GM18873 (cell line): ENCODE results near the gene KRTAP5-8.
"Not testable (repeated sequence)": the region's sequence is repeated elsewhere in the genome, so short reads cannot be mapped to it uniquely, and the experiment has no call there.

Source experiments
- ATAC-seq: cut with Tn5 transposase; IDR thresholded peaks from one replicate; pipeline ENCODE4 v1.9.1; 2021; ENCODE audit warnings: mild to moderate bottlenecking, moderate library complexity, moderate number of reproducible peaks; ENCODE audit not compliant: unreplicated experiment, low FRiP score

Gene KRTAP5-8, protein sequence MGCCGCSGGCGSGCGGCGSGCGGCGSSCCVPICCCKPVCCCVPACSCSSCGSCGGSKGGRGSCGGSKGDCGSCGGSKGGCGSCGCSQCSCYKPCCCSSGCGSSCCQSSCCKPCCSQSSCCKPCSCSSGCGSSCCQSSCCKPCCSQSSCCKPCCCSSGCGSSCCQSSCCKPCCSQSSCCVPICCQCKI

DNA sequence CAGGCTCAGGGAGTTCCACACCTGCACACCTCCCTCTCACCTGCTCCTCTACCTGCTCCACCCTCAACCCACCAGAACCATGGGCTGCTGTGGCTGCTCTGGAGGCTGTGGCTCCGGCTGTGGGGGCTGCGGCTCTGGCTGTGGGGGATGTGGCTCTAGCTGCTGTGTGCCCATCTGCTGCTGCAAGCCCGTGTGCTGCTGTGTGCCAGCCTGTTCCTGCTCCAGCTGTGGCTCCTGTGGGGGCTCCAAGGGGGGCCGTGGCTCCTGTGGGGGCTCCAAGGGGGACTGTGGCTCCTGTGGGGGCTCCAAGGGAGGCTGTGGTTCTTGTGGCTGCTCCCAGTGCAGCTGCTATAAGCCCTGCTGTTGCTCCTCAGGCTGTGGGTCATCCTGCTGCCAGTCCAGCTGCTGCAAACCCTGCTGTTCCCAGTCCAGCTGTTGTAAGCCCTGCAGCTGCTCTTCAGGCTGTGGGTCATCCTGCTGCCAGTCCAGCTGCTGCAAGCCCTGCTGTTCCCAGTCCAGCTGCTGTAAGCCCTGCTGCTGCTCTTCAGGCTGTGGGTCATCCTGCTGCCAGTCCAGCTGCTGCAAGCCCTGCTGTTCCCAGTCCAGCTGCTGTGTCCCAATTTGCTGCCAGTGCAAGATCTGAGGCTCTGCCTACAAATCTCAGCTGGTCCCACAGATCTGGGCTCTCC is at the start of gene KRTAP5-8:
TSS of gene KRTAP5-8 (plus strand) at position 49 of the 689 bp plus-strand sequence. CDS start at position 80, 31 bp downstream.
- not testable (repeated sequence) for ATAC-seq

GRCh38 chr11:71488681-71489270 is 49.0 kb upstream of the KRTAP5-8 start:
- no peak for ATAC-seq

DNA sequence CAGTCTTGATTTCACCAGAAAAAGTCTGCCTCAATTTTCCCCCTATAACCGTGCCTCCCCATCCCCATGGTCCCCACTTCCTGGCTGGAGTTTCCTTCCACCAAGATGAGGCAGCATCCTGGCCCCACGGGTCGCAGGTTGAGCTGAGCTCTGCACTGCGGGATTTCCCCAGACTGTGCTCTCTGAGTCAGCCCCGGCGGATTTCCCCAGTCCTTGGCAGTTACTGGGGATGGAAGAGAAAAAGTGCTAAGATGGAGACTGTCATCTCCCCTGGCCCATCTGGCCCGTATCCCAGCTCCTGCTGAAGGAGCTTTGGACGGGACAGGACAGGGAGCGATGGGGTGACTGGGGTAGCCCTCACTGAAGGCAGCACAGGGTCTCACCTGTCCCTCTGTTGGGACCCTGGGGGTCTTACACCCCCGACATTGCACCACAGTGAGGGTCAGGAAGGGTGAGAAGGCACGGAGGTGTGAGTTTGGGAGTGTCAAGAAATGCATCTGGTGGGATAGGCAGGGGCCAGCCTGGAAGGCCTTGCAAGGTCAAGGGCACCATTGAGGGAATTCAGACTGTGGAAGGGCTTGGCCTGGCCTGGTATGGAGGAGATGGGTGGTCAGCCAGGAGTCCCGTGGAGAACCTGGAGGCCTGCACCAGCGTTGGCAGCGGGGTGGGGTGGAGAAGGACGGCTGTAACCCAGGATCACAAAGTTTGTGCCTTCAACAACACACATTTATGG is 48.3 kb upstream of the KRTAP5-8 start:
- no peak for ATAC-seq

DNA sequence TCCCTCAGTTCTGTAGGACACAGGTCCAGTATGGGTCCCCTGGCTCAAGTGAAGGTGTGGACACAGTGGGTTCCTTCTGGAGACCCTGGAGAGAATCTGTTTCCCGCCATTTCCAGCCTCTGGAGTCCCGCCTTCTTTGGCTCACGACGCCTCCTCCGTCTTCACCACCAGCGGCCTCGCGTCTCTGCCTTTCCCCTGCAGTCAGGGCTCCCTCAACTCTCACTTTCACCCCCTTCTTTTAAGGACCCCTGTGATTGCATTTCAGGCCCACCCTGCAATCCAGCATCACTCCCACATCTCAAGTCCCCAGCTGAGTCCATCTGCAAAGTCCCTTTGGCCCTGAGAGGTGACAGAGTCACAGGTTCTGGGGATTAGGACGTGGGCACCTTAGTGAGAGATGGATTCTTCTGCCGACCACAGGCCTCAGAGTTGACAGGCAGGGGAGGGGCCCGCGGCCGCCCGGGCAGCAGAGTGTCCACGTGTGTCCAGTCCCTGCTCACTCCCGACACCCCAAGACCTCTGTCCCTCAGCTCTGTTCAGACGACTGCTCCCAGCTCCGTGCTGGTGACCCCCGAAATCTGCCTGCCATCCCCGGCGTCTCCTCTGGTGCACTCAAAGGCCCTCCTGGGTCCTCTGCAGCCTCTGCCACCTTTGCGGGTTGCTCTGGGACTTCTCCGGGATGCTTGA is 47.6 kb upstream of the KRTAP5-8 start:
- no peak for ATAC-seq

DNA sequence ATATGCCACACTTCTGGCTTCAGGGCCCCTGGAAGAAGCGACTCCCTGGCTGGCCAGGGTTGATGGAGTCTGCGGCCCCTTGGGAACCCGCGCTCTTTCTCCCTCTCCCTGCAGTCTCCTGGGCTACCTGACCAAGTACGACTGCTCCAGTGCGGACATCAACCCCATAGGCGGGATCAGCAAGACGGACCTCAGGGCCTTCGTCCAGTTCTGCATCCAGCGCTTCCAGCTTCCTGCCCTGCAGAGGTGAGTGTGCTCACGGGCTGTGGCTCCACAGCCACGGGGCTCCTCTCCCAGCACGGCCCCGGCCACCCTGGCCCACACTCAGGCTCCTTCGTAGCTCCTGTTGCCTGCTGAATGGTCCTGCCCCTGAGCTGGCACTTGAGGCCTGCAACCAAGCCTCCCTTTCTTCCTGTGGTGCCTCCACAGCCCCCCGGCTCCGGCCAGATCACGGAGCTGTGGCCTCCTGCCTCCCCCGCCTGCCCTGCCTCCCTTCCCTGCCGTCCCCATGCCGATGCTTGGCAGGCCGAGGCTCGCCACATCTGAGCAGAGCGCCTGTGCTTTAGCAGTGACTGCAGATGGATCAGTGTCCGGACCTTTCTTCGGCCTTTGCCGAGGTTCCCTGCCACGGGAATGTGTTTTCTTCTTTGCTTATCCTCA is 47.0 kb upstream of the KRTAP5-8 start:
- no peak for ATAC-seq

DNA sequence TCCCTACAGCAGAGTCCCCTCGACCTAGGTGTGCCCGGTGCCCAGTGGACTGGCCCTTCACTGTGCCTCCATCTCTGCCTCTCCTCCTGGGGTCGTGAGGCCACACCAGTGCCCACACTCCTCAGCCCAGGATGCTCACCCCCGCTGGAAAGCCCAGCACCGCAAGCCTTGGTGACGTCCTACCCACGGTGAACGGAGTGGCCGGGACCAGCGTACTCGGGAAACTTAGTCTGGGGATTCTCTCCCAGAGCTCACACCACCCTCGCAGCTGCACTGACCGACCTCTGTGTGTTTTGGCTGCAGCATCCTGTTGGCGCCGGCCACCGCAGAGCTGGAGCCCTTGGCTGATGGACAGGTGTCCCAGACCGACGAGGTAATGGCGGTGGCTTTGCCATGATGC is 46.3 kb upstream of the KRTAP5-8 start:
- no peak for ATAC-seq

DNA sequence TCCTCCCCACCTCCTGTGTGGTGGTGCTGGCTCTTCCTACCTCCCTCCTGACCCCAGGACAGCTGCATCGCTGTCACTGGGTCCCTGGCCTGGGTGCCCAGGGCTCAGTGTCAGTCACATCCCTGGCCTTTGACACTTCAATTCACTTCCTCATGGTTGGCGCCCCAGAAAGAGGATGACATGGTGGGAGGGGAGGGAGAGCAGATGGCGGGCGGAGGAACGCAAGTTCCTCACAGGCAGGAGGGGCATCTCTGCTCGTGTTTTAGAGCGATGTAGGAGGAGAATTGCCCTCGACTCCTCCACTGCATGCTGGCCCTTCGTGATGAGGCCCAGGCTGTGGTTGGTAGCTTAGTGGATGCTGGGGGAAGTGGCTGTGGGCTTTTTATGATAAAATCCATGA is 45.9 kb upstream of the KRTAP5-8 start:
- no peak for ATAC-seq

DNA sequence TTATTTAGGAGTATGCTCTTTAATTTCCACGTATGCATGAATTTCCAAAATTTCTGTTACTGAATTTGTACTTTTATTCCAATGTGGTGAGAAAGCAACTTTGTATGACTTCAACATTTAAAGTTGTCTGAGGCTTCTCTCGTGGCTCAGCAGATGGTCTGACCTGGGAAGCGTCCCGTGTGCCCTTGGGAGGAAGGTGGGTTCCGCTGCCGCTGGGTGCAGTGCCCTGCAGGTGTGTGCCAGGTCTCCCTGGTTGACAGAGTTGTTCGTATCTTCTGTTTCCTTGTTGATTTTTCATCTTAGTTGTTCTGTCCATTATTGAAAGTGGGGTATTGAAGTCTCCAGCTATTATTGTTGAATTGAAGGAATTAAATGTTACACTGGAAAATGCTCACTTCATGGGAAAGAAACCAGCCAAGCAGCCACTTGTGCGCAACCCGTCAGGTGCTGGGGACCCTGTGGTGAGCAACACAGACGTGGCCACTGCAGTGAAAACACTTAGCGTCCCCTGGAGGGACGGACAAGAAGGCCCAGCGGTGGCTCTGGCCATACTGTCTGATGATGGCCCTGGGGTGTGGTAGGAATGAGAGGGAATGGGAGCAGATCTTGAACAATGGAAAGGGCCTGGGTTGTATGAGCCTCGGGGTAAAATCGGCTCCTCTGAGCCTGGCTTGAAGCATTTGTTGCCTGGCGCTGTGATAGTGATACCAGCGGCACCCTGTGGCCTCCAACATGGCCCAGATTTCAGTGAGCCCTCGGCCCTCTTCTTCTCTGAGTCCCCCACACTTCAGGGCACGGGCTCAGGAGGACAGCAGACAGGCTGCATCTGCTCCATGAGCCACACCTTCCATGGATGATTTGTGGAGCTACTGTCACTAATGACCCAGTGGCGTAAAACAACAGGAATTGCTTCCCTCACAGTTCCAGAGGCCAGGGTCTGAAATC is 42.3 kb upstream of the KRTAP5-8 start:
- ATAC-seq: no peak

GRCh38 chr11:71496421-71496820 is 41.4 kb upstream of the KRTAP5-8 start:
- no peak for ATAC-seq

DNA sequence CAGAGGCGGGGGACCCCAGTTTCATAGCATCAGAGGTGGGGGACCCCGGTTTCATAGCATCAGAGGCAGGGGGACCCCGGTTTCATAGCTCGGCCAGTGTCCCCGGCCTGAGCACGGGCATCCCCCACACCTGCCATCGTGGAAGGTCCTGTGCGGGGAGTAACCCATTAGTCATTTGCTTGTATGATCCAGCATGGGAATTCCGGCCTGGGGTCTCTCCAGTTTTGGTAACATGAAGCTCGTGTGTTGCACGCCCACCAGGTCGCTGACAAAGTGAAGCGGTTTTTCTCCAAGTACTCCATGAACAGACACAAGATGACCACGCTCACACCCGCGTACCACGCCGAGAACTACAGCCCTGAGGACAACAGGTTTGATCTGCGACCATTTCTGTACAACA is 39.7 kb upstream of the KRTAP5-8 start:
- ATAC-seq: no peak

GRCh38 chr11:71499125-71499524 is 38.7 kb upstream of the KRTAP5-8 start:
- ATAC-seq: no peak

GRCh38 chr11:71499546-71499945 is 38.3 kb upstream of the KRTAP5-8 start:
- no peak for ATAC-seq

- ATAC-seq: no peak
Observed at GRCh38 chr11:71500601-71501021, 37.2 kb upstream of the KRTAP5-8 start.

DNA sequence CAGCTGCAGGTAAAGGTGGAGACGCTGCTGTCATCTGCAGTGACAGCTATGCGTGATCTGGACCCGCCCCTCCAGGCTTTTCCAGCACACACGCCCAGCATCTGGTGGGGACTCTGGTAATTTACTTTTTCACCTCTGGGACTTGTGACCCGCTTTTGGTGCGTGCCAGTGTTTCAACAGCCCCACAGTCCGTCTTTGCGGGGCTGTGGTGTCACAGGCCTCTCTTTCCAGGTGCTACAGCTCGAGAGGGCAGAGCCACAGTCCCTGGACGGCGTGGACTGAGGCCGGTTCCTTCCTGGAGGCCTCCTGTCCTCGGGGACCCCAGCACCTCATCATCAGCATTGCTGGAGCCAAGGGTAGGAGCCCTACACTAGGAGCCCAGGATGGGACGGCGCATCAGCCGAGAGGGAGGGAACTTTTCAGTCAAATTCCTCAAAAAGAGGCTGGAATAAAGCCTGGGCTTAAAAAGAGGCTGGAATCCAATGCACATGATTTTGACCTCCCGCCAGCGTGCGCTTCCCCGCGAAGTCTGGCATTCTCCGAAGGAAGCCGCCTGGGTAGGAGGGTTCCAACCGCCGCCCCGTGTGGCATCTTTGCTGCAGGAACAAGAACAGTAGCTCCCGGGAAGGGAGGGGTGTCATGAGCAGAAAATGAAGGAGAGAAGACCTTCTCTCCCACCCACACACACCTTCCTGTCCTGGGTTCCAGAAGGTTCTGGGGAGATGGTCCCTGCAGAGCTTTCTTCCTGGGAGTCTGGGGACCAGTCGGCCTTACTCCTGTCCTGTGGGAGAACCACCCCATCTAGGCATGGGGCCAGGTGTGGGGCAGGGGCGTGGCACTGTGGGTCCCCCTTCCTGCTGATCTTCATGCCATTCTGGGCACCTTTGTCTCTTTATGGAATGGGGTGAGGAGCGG is 36.5 kb upstream of the KRTAP5-8 start:
- no peak for ATAC-seq

GRCh38 chr11:71502026-71502425 is 35.8 kb upstream of the KRTAP5-8 start:
- ATAC-seq: no peak

DNA sequence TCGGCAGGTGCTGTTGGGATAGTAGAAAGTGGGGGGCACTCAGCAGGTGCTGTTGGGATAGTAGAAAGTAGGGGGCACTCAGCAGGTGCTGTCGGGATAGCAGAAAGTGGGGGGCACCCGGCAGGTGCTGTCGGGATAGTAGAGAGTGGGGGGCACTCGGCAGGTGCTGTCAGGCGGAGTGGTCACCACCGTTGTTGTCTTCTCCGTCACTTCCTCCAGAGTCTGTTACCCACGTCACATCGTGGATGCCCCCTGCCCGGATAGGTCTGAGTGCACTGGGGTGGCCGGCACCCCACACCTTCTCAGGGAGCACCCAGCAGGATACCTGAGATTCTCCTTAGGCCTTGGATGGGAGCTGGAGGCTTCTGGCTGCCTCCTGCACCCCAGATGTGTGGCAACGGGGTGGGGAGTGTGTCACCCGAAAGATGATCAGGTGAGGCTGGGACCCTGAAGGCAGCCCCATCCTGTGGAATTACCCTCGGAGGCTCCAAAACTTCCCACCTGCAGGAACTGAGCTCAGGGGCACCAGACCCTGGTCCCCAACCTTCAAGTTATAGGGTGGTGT is 34.9 kb upstream of the KRTAP5-8 start:
- no peak for ATAC-seq

DNA sequence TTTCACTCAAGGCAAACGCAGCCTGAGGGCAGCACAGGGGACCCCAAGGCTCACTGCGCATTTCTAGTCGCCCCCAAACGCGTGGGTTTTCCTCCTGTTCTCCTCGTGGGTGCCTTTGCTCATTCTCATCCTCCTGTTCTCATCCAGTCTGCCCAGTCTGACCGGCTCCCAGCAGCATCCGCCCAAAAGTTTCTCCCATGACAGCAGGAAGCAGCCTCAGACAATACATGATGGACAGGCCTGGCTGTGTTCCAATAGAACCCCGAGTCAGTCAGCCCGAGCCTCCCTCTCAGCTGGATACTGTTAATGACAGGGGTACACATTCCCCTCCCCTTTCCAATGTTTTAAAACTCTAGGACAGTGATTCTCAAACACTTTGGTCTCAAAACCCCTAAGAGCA is 33.3 kb upstream of the KRTAP5-8 start:
- no peak for ATAC-seq

GRCh38 chr11:71505001-71505400 is 32.8 kb upstream of the KRTAP5-8 start:
- no peak for ATAC-seq
